ENCODE measurements around the gene SLC22A31.

DNA sequence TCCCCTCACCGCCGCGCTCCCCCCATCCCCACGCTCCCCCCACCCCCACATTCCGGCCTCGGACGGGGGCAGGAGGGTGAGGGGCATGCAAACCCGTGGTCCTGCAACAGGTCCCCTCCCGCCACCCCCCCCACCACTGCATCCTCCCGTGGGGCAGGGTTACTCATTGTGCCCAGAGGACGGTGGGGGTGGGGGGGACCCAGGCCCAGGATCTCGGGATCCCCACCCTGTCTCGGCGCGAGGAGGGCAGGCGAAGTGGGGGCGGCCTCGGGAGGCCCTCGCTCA, 8.5 kb downstream of the SLC22A31 start:
- no peak for TF ChIP-seq CTCF (IDR thresholded peaks at IDR 0.05)
- TF ChIP-seq POLR2A (IDR thresholded peaks at IDR 0.05), result no peak

Data from thyroid gland (tissue), 4 donors.